Nucleus accumbens (tissue), 56 donors: ENCODE results near the gene MINK1.
A peak's percentile ranks its signal among the peaks of the same experiment; 100 is the strongest.
"Not testable (repeated sequence)": the region's sequence is repeated elsewhere in the genome, so short reads cannot be mapped to it uniquely, and the experiment has no call there.

ENCODE experiments used
- DNase-seq, 56 donors: peaks; one replicate each; lab custom pipeline; 2025; lab: John Stamatoyannopoulos, UW

Gene MINK1

DNA sequence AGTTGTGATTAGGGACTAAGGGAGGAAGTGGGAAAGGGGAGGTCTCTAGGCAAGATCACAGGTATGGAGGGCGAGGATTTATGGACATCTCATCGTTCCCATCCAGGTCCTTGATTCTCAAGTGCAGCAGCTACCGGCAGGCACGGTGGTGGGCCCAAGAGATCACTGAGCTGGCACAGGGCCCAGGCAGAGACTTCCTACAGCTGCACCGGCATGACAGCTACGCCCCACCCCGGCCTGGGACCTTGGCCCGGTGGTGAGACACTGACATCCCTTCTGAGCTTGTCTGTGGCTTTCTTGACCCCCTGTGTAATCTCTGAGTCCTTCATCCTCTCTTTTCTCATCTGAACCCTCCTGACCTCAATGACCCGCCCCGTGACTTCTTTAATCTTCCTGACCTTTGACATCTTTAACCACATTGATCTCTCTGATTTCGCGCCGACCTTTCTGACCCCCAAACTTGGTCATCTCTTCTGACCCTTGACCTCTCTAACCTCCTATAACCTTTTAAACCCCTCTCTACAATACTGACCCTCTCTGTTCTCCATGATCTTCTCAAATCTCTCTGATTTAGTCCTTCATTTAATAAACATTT is 22.3 kb upstream of the MINK1 start:
- DNase-seq, result no peak

DNA sequence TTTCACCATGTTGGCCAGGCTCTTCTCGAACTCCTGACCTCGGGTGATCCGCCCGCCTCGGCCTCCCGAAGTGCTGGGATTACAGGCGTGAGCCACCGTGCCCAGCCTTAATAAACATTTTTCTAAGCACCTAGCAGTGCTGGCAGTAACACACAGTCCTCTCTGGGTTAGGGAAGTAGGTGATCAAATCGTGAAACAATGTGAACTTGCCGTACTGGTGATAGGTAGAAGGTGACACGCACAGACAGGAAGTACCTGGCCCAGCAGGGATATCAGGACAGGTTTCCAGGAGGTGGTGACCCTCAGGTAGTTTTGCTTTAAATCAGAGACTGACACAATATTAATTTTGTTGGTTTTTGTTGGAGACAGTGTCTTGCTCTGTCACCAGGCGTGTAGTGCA is 21.7 kb upstream of the MINK1 start:
- DNase-seq, result no peak

DNA sequence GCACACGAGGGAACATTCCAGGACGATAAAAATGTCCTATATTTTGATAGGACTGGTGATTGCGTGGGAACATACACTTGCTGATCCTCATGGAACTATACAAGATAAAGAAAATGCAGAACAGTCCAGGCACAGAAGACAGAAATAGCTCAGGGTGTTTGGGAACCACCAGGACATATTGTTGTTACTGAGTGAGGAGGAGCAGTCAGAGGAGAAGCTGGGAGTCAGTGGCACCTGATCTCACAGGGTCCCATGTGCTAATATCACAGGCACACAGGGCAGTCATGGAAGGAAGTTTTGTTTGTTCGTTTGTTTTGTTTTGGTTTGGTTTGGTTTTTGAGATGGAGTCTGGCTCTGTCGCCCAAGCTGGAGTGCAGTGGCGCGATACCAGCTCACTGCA is 20.4 kb upstream of the MINK1 start:
- DNase-seq, result no peak

DNA sequence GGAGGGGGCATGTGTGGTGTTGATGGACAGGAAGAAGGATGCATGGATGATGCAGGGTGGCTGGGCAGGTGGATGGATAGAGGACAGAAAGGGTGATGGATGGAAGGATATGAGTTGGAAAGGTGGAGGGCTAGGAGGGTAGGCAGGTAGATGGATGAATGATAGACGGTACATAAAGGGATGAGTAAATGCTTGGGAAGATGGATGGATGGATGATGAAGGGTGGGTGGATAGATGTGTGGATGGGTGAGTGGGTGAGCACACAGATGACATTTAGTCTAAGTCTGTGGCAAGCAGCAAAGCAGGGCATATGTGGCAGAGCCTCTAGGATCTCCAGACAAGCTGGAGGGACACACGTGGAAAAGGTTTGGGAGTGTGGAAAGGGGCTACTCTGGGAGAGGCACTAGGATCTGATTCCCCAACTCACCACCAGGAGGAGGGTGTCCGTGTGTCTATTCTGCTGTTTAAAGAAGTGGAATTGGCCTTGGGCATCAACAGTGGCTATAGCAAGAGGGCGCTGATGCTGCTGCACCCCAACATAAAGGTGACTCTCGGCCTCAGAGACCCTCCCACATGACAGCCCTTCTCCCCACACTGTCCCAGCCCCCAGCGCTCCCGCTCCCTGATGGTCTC is 18.0 kb upstream of the MINK1 start:
- DNase-seq, result no peak

DNA sequence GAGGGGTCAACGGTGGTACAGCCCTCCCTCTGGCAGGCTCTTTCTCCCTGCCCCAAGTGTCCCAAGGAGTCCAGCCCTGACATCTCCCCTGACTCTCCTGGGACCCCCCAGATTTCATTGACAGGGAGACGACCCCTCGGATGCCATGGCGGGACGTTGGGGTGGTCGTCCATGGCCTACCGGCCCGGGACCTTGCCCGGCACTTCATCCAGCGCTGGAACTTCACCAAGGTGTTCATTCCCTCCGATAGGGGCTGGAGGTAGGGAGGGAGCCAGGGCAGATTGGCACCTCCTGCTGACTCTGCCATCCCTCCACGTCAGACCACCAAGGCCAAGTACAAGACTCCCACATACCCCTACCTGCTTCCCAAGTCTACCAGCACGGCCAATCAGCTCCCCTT is 16.3 kb upstream of the MINK1 start:
- DNase-seq, result no peak

DNA sequence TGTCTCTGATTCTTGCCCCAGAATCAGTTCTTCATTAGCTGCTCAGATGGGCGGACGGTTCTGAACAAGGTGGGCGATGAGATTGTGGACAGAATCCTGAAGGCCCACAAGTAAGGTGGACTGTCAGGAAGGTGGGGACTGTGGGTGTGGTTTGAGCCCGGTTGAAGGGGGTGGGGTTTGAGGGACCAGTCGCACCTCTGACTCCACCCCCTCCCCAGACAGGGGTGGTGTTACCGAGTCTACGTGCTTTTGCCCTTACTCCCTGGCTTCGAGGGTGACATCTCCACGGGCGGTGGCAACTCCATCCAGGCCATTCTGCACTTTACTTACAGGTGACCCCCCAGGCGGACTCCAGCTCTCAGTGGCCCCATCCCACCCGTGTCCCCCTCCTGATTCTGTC is 14.9 kb upstream of the MINK1 start:
- no peak for DNase-seq

DNA sequence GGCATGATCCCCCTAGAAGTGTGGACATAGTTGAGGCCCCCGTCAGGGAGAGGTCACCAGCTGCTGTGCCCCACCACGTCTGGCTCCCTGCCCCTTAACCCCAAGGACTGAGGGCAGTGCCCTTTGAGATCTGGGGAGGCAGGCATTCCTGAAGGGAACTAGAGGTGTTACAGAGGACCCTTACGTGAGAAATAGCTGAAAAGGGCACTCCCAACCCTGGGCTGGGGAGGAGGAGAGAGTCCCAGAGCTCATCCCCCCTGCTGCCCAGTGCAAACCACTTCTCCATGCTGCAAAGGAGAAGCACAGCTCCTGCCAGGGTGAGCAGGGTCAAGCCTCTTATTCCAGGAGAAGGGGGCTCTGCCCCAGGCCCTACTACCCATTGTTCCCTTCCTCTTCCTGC is 10.3 kb upstream of the MINK1 start:
- DNase-seq, result no peak

DNA sequence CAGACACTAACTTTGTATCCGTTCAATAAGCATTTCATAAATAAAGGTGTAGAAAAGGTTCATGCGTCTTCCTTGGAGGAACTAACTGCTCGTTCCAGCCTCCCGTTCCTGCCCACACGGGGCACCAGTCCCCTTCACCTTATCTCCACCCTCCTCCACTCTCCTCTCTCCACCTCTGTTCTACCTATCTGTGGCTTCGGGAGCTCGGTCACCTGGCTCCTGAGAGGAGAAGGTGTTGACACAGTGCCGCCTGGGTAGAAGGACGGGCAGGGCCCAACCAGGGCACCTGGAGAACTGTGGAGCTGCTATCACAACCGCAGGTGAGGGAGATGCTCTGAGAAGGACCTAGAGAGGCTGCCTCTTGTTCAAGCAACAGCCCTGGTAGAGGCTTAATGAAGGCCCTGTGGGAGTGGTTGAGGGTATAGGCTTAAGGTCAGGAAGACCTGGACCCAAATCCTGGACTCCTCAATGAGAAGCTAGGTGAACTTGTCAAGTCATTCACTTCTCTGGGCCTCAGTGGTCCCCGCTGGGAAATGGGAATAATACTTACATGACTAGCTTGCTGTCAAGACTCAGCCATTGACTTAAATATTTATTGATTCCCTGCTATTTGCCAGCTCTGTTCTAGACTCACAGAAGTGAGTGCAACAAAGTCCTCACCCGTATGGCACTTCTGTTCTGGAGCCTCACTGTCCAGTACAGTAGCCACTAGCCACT is 9.6 kb upstream of the MINK1 start:
- no peak for DNase-seq

DNA sequence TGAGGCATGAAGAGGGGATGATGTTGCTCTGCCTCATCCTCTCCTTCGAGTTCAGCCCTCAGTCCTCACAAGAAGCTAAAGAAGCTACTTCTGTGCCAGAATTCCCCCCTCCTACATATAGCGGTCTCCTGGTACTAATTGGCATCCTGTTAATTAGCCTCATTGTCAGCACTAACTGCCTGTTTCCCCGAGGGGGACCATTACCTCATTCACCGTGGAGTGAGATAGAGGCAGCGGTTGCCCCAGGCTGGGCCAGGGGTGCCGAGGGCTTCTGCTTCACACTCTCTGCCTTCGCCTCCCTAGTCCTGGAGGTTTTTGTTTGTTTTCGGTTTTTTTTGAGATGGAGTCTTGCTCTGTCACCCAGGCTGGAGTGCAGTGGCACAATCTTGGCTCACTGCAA is 5.7 kb upstream of the MINK1 start:
- DNase-seq, result no peak

DNA sequence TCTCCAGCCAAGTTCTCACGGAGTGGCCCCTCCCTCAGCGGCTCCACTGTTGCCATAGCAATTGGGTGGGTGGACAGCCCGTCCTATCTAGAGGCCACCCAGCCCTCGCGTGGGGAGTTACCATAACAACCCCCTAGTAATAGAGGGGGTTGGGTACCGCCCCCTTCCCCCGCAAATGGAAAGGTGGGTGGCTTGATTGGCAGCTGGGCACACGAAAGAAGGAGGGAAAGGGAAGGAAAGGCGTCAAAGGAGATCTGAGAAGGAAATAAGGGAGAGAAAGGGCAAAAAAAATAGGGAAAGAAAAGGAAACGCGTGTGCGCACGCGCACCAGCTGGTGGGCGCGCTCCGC is 337 bp upstream of the MINK1 start:
- not testable (repeated sequence) for DNase-seq

DNA sequence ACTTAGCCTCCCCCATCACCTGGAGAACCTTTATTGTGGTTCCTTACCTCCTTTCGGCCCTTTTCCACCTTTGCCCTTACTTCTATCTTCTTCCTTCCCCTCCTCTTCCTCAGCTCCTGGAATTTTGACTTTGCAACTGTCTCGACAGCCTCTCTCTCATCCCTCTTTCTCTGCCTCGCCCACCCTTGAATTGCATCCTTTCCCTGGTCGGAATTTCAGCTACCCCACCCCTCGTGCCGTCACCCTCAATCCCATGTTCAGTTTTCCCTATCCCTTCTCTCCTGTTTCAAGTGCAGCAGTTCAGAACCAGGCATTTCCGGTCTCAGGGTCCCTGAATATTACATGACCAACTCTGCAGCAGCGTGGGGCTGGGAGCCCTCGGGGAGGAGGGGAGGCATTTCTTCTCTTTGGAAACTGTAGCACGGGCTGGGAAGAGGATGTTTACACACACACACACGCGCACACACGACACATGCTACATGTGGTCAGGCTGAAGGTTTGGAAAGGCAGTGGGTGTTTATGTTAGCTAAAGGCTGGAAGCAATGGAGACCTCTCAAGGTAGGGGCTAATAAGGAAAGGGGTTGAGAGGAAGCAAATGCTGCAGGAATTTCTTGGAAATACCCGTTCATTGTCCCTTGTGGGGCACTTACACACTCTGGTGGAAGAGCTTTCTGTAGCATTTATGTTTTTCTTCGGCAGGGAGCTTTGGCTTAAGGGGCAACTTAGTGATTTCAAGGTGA is 971 bp downstream of the MINK1 start:
- DNase-seq, result peak in 24 of 56 donors; percentile 11 to 46 (median 22)

DNA sequence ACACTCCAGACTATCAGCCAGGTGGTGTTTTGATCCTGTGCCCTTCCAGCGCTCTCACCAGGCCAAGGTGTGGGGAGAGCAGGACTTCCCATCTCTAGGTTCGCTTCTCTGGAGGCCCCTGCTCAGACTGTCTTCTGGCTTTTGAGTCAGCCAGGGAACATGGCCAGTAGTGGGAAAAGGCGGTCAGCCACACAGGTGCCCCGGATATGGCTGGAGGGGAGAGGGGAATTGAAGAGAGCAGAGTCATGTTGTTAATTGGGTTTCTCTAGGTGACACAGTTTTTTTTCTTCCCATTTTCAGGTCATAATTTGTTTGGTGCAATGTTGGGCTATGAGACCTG is 1.5 kb downstream of the MINK1 start:
- DNase-seq, result peak in 2 of 56 donors; percentile 10 to 19

DNA sequence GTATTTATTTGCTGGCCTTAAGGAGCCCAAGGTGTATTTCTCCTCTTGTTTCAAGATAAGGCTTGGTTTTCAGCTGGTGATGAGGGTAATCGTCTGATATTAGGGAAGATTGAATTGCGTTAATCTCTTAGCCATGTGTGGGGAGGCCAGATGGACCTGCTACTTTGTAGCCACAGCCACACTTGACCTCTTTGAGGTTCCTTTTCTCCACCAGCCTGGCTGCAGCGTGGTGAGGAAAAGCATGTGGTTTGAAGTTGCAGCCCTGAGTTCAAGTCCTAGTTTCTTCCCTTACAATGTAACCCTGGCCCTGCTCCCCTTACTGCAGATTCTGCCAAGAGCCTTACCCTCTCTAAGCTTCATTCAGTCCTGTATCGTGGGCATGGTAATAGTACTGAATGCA is 3.1 kb downstream of the MINK1 start:
- DNase-seq, result no peak

DNA sequence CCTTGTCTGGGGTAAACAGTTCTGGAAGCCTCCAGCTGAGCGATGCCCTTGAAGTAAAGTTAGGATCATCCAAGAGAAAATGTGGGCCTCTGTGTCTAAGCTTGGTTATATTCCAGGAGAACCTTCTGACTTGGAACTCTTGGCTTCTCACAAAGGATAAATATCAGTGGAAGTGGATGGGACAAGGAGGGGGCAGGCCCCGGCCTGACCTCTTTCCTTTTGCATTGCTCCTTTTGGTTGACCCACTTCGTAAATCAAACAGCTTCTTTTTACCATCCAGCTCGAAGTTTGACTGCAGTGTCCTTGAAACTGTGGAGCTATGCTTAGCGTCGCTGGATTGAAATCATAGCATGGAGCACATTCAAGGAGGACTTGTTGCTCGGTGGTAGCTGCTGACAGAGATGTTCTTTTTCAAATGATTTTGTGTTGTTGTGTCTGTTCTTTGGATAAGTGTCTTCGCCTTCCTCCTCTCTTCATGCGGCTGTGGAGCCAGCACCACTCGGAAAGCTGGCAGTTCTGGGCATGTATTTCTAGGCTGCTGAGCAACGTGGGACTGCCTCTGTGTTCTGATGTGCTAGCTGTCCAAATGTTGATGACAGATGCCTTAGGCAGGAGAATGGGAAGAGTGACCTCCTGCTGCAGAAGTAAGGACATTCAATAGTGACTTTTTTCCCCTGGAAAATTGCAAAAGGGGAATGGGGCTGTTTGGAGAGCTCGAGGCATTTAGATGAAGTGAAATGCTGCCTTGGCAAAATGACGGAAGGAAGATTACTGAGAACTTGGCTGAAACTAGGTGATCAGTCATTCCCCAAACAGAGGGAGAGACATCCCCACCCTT is 4.5 kb downstream of the MINK1 start:
- DNase-seq, result peak in 20 of 56 donors; percentile 9 to 70 (median 26)

DNA sequence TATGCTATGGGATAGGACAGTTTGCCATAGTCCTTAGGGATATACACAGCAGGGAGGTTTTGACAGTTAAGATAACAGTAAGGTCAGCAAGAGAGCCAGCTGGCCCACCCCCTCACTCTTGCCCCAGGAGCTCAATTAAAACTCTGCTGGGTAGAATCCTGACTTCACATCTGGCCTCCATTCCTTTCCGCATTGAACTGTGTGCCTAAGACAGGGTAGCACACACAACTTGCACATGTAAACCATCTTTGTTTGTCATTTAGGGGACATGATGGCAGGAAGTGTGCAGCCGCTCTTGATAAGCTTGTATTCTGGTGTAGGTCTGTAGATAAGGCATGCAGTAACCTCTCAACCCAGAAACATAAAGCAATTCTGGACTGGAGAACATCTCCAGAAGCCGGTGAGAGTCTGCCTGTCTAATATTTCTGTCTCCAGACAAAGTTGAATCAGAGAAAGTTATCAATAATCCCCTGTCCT is 5.2 kb downstream of the MINK1 start:
- DNase-seq, result no peak

DNA sequence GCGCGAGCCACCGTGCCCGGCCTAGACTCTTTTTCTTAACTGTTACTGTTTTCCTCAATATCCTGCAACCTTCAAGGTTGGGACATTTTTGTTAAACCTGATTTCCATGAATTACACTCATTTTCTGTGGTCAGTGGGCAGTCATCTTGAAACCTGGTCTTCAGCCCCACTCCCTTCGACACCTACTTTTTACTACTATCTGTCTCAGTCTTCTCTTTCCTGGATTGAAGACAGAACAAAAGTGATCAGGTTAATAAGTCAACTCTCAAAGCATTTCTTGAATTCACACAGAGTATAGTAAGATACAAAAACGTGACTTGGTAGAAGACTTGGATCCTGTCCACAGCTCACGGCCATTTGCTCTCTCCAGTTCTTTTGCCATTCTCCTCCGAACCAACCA is 6.1 kb downstream of the MINK1 start:
- no peak for DNase-seq

DNA sequence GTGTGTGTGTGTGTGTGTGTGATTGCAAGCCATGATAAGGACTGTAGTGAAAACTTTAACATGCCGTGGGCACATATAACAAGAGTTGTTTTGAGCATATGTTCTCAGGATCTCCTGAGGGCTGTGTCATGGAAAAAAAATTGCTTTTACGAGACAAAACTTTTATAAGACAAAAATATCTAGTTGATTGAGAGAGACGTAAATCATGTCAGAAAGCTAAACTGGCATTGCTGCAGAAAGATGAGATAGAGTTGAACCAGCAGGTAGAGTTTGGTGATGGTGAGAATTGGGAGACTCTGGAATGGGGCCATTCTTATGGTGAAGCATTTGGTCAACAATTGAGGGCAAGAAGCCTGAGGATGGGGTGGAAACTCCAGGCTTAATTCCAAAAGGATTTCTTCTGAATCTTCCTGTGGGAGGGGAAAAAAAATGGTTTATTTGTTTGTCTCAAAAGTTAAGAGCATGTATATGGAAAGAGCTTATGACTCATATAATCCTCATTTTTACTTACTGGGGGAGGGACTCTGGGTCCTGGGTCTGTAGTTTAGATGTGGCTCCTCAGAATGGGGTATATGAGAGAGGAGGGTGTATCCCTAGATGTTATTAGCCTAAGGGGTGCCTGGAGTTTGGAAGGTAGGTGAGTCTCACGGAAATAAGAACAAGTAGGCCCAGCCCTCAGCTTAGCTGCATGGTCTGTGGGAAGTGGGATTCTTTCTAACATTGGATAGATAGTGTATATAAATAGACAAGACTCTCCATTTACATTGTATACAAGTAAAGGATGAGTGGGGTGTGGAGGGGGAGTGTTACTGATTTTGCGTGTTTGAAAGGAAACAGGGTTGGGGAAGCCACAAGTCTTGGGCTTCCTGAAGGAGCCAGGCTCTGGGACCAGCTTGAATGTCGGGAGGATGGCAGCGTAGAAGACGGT is 7.1 kb downstream of the MINK1 start:
- DNase-seq, result no peak

DNA sequence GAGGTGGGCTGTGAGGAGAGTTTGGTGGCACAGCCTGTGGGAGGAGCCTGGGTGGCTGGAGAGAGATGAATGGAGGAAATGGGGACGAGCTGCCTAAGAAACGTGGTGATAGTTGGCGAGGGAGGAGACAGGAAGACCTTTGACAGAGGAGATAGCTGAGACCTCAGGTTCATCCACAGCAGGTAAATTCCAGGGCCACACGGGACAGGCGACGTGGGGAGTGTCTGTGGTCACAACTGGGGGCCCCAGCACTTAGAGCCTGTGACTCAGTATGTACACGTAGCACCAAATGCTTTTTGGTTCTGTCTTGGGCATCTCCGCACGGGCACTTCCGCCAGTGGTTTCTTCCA is 7.7 kb downstream of the MINK1 start:
- no peak for DNase-seq

DNA sequence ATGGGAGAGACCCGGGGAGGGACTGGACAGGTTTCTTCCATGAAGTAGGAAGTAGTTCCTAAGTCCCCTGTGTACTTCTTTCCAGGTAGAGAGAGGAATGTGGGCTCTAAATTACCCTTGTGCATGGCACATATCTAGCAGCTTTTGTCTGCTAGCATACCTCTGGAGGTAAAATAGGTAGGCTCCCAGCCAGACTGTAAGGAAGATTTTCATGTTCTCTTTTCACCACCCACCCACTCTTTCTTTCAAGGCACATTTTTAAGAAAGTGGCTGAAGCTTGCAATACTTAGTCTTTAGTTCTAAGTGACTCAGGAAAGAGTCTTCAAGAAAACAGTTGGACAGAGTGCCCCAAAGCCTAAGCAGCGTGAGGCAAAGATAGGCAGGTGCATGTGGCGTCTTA is 9.2 kb downstream of the MINK1 start:
- DNase-seq, result peak in 1 of 56 donors; percentile 11
